Heart left ventricle (tissue), 16 donors: ENCODE results near the gene SLC9A3. TPM values are rescaled to one million over a fixed set of nuclear protein-coding genes. Genes with fewer than 3 reads are reported as not detected.
A peak's percentile ranks its signal among the peaks of the same experiment; 100 is the strongest.
"Not testable (repeated sequence)": the region's sequence is repeated elsewhere in the genome, so short reads cannot be mapped to it uniquely, and the experiment has no call there.

ENCODE experiments used
- ATAC-seq, 4 donors: fragments of 200-7000 bp; cut with Tn5 transposase; one replicate each; pipeline ENCODE4 v1.9.1; 2020 to 2022; ENCODE audit warnings: moderate library complexity in 4 of 4, mild to moderate bottlenecking in 3 of 4, moderate number of reproducible peaks in 1 of 4
- DNase-seq, 5 donors: peaks; one replicate each; pipeline ENCODE4 v3.0.0-alpha.2; 2020
- H3K27ac ChIP-seq, 12 donors: fragments of 200-600 bp; sonication (generic) in 4 of 12; one replicate each; pipeline versions ENCODE4 v1.5.0 to v1.8.0; 2016 to 2022; ENCODE audit warnings: mild to moderate bottlenecking in 2 of 12
- H3K27me3 ChIP-seq, 9 donors: fragments of 200-600 bp; sonication (generic) in 2 of 9; one replicate each; pipeline versions ENCODE4 v1.5.1 to v1.8.0; 2016 to 2022; ENCODE audit warnings: mild to moderate bottlenecking in 3 of 9
- H3K36me3 ChIP-seq, 9 donors: fragments of 200-600 bp; sonication (generic) in 2 of 9; one replicate each; pipeline versions ENCODE4 v1.5.0 to v1.8.0; 2018 to 2022; ENCODE audit warnings: mild to moderate bottlenecking in 2 of 9
- H3K4me1 ChIP-seq, 12 donors: fragments of 200-600 bp; sonication (generic) in 4 of 12; one replicate each; pipeline versions ENCODE4 v1.5.0 to v1.8.0; 2016 to 2022; ENCODE audit warnings: mild to moderate bottlenecking in 3 of 12
- H3K4me3 ChIP-seq, 12 donors: fragments of 200-600 bp; sonication (generic) in 4 of 12; one replicate each; pipeline versions ENCODE4 v1.5.0 to v1.8.0; 2017 to 2022; ENCODE audit warnings: mild to moderate bottlenecking in 9 of 12, moderate library complexity in 4 of 12
- H3K9me3 ChIP-seq, 12 donors: fragments of 200-600 bp; sonication (generic) in 4 of 12; one replicate each; pipeline versions ENCODE4 v1.5.0 to v1.8.0; 2016 to 2022; ENCODE audit warnings: mild to moderate bottlenecking in 1 of 12
- CTCF ChIP-seq, 12 donors: fragments of 200-600 bp; sonication (generic) in 4 of 12; IDR thresholded peaks; one replicate each; pipeline versions ENCODE4 v1.5.0 to v1.8.0; 2018 to 2022; ENCODE audit warnings: antibody characterized with exemption in 12 of 12, mild to moderate bottlenecking in 5 of 12
- POLR2A ChIP-seq, 2 donors: fragments of 450-650 bp; IDR thresholded peaks; one replicate each; pipeline ENCODE4 v1.6.1; 2017; ENCODE audit warnings: antibody characterized with exemption in 2 of 2, mild to moderate bottlenecking in 2 of 2, moderate library complexity in 2 of 2
- WGBS, 4 donors: extraction: QIAGEN DNeasy Blood & Tissue Kit in 2 of 4; methylation state at CpG; one replicate each; pipeline versions ENCODE4 v1.1.5 to v1.1.7; 2013 to 2018; 5-methylcytosine and 5-hydroxymethylcytosine counted together
- intact Hi-C, 10 donors: fragments of 100-400 bp; cut with DNase I; formaldehyde crosslinking; loops; one replicate each; pipeline versions ENCODE4 v1.11.1 to v1.14.2; 2022
- polyA plus RNA-seq, 2 donors: library from polyadenylated mRNA; stranded (reverse); fragments of 200-250 nt; gene quantifications; one replicate each; pipeline ENCODE4 v1.2.3, GENCODE V29; 2013
- total RNA-seq, 9 donors: library from RNA; depleted of rRNA in 2 of 9; stranded (reverse); fragments of >200 nt in 2 of 9; fragmentation: NEBNext Ultra II Directional in 3 of 9; extraction: Animal tissue kit (Norgen Biotek cat#: 25700) in 3 of 9; gene quantifications; one replicate each; pipeline versions ENCODE4 v1.1.0 to v1.2.4, GENCODE V29; 2016 to 2023
- donor health status: ischemic (EF 13 %, LVEDD 7.1; RV severe dilation, severe dysfunction).
- donor health status: healthy with polysubstance abuse.
- donor health status: DM: no; HTN: yes; CAD: no.
- donor health status: DM: no; HTN: no; CAD: no.
- donor health status: ischemic (EF 25% LVEDD 6.9; RV normal size, moderate dysfunction).
- donor health status: ischemic (EF 25% LVEDD 5.7; RV mildly dilated, moderate dysfunction).
- donor health status: healthy.
- donor health status: DM: yes; HTN: yes; CAD: no.
- donor health status: ischemic (EF 35%, LVEDD 5.7; RV mildly dilated, moderate dysfunction).
- donor health status: nonischemic (EF 11% LVEDD 7.7; RV severe dilation, severe dysfunction).
- donor health status: DM: yes; HTN: yes; CAD: no.
- donor health status: PGD.
- donor health status: ischemic (EF 29% LVEDD 5.4; RV normal size, mild dysfunction).
- donor health status: nonischemic (EF 23%, LVEDD 6.1; RV moderate dilation, normal function).

SLC9A3 gene
- total and polyA plus RNA-seq, 11 donors, result 0.50 to 3.8 (median 1.0) TPM

GRCh38 chr5:474840-475661 lies 49.2 kb downstream of the SLC9A3 start:
- Histone ChIP-seq H3K36me3 (peaks cover 0 to 8% (median under 1%) of the 10 kb centered on the region in 9 donors), H3K9me3 (no peaks in the 10 kb centered on the region), H3K27ac (no peak overlapping the region), H3K4me3 (peak overlapping the region in 8 of 12 donors; percentile 4 to 99 (median 35)), H3K4me1 (peaks cover 3 to 40% (median 18%) of the 10 kb centered on the region in 12 donors), H3K27me3 (peaks cover 10 to 54% (median 38%) of the 10 kb centered on the region in 9 donors)
- 14 to 25% (median 18%) methylated on average over 9 to 50 of the region's 50 CpGs for WGBS, 4 donors
- ATAC-seq (no peak), DNase-seq (peak in 4 of 5 donors; percentile 21 to 67 (median 28))
- no peak for TF ChIP-seq POLR2A (IDR thresholded peaks at IDR 0.05)
- TF ChIP-seq CTCF (IDR thresholded peaks at IDR 0.05), result no peak
- intact Hi-C loops, result loop anchor here in 1 of 10 donors (10.0 kb wide), 2 partner anchors 140 to 430 kb away; partner anchors contain the start of gene CEP72

DNA sequence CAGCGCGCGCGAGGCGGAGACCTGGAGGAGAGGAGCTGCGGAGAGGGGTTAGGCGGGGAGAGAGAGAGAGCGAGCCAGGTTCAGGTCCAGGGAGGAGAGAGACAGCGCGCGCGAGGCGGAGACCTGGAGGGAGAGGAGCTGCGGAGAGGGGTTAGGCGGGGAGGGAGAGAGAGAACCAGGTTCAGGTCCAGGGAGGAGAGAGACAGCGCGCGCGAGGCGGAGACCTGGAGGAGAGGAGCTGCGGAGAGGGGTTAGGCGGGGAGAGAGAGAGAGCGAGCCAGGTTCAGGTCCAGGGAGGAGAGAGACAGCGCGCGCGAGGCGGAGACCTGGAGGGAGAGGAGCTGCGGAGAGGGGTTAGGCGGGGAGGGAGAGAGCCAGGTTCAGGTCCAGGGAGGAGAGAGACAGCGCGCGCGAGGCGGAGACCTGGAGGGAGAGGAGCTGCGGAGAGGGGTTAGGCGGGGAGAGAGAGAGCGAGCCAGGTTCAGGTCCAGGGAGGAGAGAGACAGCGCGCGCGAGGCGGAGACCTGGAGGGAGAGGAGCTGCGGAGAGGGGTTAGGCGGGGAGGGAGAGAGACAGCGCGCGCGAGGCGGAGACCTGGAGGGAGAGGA lies 49.9 kb downstream of the SLC9A3 start:
- H3K9me3 ChIP-seq, ATAC-seq, H3K27ac ChIP-seq, H3K36me3 ChIP-seq: not testable (repeated sequence)
- peaks cover 3 to 40% (median 18%) of the 10 kb centered on the region in 12 donors for H3K4me1 ChIP-seq
- H3K27me3 ChIP-seq, result peaks cover 4 to 47% (median 32%) of the 10 kb centered on the region in 9 donors
- DNase-seq, result peak in 2 of 5 donors; percentile 2 to 4
- H3K4me3 ChIP-seq, result peak overlapping the region in 9 of 12 donors; percentile 72 to 99 (median 93)
- intact Hi-C loops, result loop anchor here in 1 of 10 donors (10.0 kb wide), 2 partner anchors 140 to 430 kb away; partner anchors contain the start of gene CEP72
- 1 to 2% (median 2%) methylated on average over 9 to 49 of the region's 50 CpGs for WGBS, 4 donors

- peaks cover 0 to 41% (median 25%) of the 10 kb centered on the region in 9 donors for H3K27me3 ChIP-seq
- peaks cover 0 to 14% (median 3%) of the 10 kb centered on the region in 9 donors for H3K36me3 ChIP-seq
- no peaks in the 10 kb centered on the region for H3K9me3 ChIP-seq
- peak overlapping the region in 11 of 12 donors; percentile 55 to 88 (median 70) for H3K27ac ChIP-seq
- ATAC-seq, result peak in 3 of 4 donors; percentile 14 to 28 (median 17)
- TF ChIP-seq CTCF (IDR thresholded peaks at IDR 0.05) (no peak), POLR2A (IDR thresholded peaks at IDR 0.05) (no peak)
- DNase-seq, result peak in 3 of 5 donors; percentile 25 to 48 (median 48)
- H3K4me3 ChIP-seq, result peak overlapping the region; percentile 72 to 99 (median 92)
- peaks cover 3 to 40% (median 18%) of the 10 kb centered on the region in 12 donors for H3K4me1 ChIP-seq
- WGBS, 4 donors, result 0 to 1% (median 1%) methylated on average over 20 to 44 of the region's 44 CpGs
- intact Hi-C loops, result loop anchor here in 1 of 10 donors (10.0 kb wide), 2 partner anchors 141 to 431 kb away; partner anchors contain the start of gene CEP72
Observed at GRCh38 chr5:473551-474192, 50.6 kb downstream of the SLC9A3 start.
